GM12878 (cell line): ENCODE results near the gene ACAP2. TPM values are rescaled to one million over a fixed set of nuclear protein-coding genes. Genes with fewer than 3 reads are reported as not detected.

Source experiments
- ATAC-seq: fragments of 200-7000 bp; cut with Tn5 transposase; 3 replicates; pipeline ENCODE4 v1.9.1; 2020; ENCODE audit warnings: mild to moderate bottlenecking, moderate library complexity
- Bru-seq: library from RNA; stranded (reverse); fragments of 400-500 nt; gene quantifications from one replicate; lab custom pipeline; 2021; lab: Mats Ljungman, UMichigan
- BruChase-seq, 2 experiments: library from RNA; stranded (reverse); fragments of 400-500 nt; gene quantifications; one replicate each; lab custom pipeline; 2021; lab: Mats Ljungman, UMichigan
- BruUV-seq: library from RNA; stranded (reverse); fragments of 400-500 nt; replicated peaks from 2 replicates; lab custom pipeline; 2021; lab: Mats Ljungman, UMichigan
- CTCF ChIA-PET: fragments of 300-600 bp; sonication (Branson Sonifier 250); formaldehyde crosslinking; extraction: SDS; loops from one replicate; lab custom pipeline; 2021; ENCODE audit warnings: inconsistent platforms; lab: Yijun Ruan, JAX
- POLR2A ChIA-PET: fragments of 350-600 bp; formaldehyde crosslinking; extraction: SDS; loops from one replicate; lab custom pipeline; 2021; ENCODE audit warnings: inconsistent platforms; lab: Charles Lee
- RAD21 ChIA-PET: fragments of 300-600 bp; sonication (Branson Sonifier 250); formaldehyde crosslinking; loops from one replicate; lab custom pipeline; 2023; ENCODE audit warnings: antibody characterized with exemption; ENCODE audit not compliant: unreplicated experiment; lab: Charles Lee
- SMC1A ChIA-PET: fragments of 300-600 bp; sonication (Branson Sonifier 250); formaldehyde crosslinking; loops from one replicate; lab custom pipeline; 2023; ENCODE audit not compliant: unreplicated experiment, uncharacterized antibody; lab: Charles Lee
- DNase-seq: peaks from one replicate; pipeline ENCODE4 v3.0.0-alpha.2; 2011; ENCODE audit warnings: low read depth, low spot score
- FAIRE-seq: peaks from 3 replicates; lab custom pipeline; 2011; peaks lifted over from hg19 to GRCh38; lab: Jason Lieb, UNC
- H2AFZ ChIP-seq: 2 replicates; pipeline ENCODE4 v1.6.0; 2011; ENCODE audit warnings: low read depth, low read length, control low read depth; ENCODE audit not compliant: control insufficient read depth
- H3K27ac ChIP-seq: 2 replicates; pipeline ENCODE4 v1.5.1; 2011; ENCODE audit warnings: control low read depth; ENCODE audit not compliant: control insufficient read depth, insufficient read depth
- H3K27me3 ChIP-seq, 2 experiments: replicated peaks in 1 of 2; 2 replicates each; pipeline versions ENCODE4 v1.6.0 to v1.6.1; 2011; ENCODE audit warnings: low read length in 1 of 2; ENCODE audit not compliant: control insufficient read depth in 2 of 2, insufficient read depth in 2 of 2
- H3K36me3 ChIP-seq, 2 experiments: 2 replicates each; pipeline ENCODE4 v1.5.1; 2011; ENCODE audit warnings: low read length in 1 of 2; ENCODE audit not compliant: control insufficient read depth in 2 of 2, insufficient read depth in 2 of 2
- H3K4me1 ChIP-seq: 2 replicates; pipeline ENCODE4 v1.6.1; 2011; ENCODE audit warnings: mild to moderate bottlenecking, low read length, moderate library complexity, mixed read lengths; ENCODE audit not compliant: control insufficient read depth, insufficient read depth
- H3K4me2 ChIP-seq: 2 replicates; pipeline ENCODE4 v1.6.0; 2011; ENCODE audit warnings: control low read depth; ENCODE audit not compliant: control insufficient read depth, insufficient read depth
- H3K4me3 ChIP-seq: fragments of 200-600 bp; sonication (generic); 2 replicates; pipeline ENCODE4 v1.5.1; 2016
- H3K79me2 ChIP-seq: 2 replicates; pipeline ENCODE4 v1.6.0; 2011; ENCODE audit warnings: low read length; ENCODE audit not compliant: control insufficient read depth, insufficient read depth
- H3K9ac ChIP-seq: 2 replicates; pipeline ENCODE4 v1.8.0; 2011; ENCODE audit warnings: low read length, control low read depth, mixed read lengths; ENCODE audit not compliant: control insufficient read depth, insufficient read depth
- H3K9me3 ChIP-seq: replicated peaks from 3 replicates; pipeline ENCODE4 v1.5.1; 2011; ENCODE audit warnings: mild to moderate bottlenecking, low read length; ENCODE audit not compliant: control insufficient read depth, insufficient read depth
- H4K20me1 ChIP-seq: 2 replicates; pipeline ENCODE4 v1.6.0; 2011; ENCODE audit not compliant: control insufficient read depth, insufficient read depth
- ATF3 ChIP-seq: IDR thresholded peaks from 2 replicates; pipeline ENCODE4 v1.6.1; 2011; ENCODE audit warnings: low read depth, mild to moderate bottlenecking, low read length, moderate library complexity, borderline replicate concordance; ENCODE audit errors: extremely low read depth
- BHLHE40 ChIP-seq, 2 experiments: fragments of 450-650 bp in 1 of 2; IDR thresholded peaks; 2 replicates each; pipeline ENCODE4 v1.6.1; 2011 to 2017; ENCODE audit warnings: low read depth in 2 of 2, borderline replicate concordance in 1 of 2, improper control_type of control experiment in 1 of 2, low read length in 1 of 2, mild to moderate bottlenecking in 1 of 2
- CREM ChIP-seq: IDR thresholded peaks from 2 replicates; pipeline ENCODE4 v1.6.1; 2014; ENCODE audit warnings: antibody characterized with exemption, low read depth
- DPF2 ChIP-seq: fragments of 450-650 bp; IDR thresholded peaks from 2 replicates; pipeline ENCODE4 v1.6.1; 2017; ENCODE audit warnings: mild to moderate bottlenecking
- GABPA ChIP-seq: IDR thresholded peaks from 2 replicates; pipeline ENCODE4 v1.6.1; 2014; ENCODE audit warnings: antibody characterized with exemption, low read depth, mild to moderate bottlenecking, inconsistent platforms
- KLF5 ChIP-seq: fragments of 450-650 bp; IDR thresholded peaks from 2 replicates; pipeline ENCODE4 v1.6.1; 2014; ENCODE audit warnings: mild to moderate bottlenecking; ENCODE audit not compliant: partially characterized antibody
- MAX ChIP-seq: IDR thresholded peaks from 2 replicates; pipeline ENCODE4 v1.6.1; 2012; ENCODE audit warnings: low read depth, low read length, improper control_type of control experiment
- MYC ChIP-seq: IDR thresholded peaks from 2 replicates; pipeline ENCODE4 v1.6.1; 2011; ENCODE audit warnings: mild to moderate bottlenecking, low read length, moderate library complexity, inconsistent platforms; ENCODE audit not compliant: insufficient read depth, insufficient replicate concordance, insufficient read length, severe bottlenecking
- NR2F1 ChIP-seq: fragments of 450-650 bp; conservative IDR thresholded peaks from 2 replicates; pipeline ENCODE4 v1.6.1; 2017; ENCODE audit warnings: mild to moderate bottlenecking
- PML ChIP-seq: IDR thresholded peaks from 2 replicates; pipeline ENCODE4 v1.6.1; 2012; ENCODE audit warnings: low read length, inconsistent platforms
- TAF1 ChIP-seq: IDR thresholded peaks from 2 replicates; pipeline ENCODE4 v1.6.1; 2011; ENCODE audit warnings: mild to moderate bottlenecking, low read depth, low read length, borderline replicate concordance
- USF2 ChIP-seq: IDR thresholded peaks from 2 replicates; pipeline ENCODE4 v1.6.1; 2011; ENCODE audit warnings: low read depth, low read length, improper control_type of control experiment, borderline replicate concordance
- ZBTB33 ChIP-seq: fragments of 450-650 bp; IDR thresholded peaks from 2 replicates; pipeline ENCODE4 v1.6.1; 2017; ENCODE audit warnings: mild to moderate bottlenecking
- WGBS: methylation state at CpG from one replicate; pipeline ENCODE4 v1.1.6; 2016; ENCODE audit warnings: low lambda C conversion rate; ENCODE audit not compliant: insufficient replicate concordance, insufficient coverage; ENCODE audit errors: missing lambda C conversion rate; 5-methylcytosine and 5-hydroxymethylcytosine counted together
- in situ Hi-C: fragments of 300-500 bp; cut with MboI; formaldehyde crosslinking; loops from 9 replicates; pipeline ENCODE4 v1.14.3; 2018; ENCODE audit warnings: mixed read lengths
- intact Hi-C: fragments of 100-400 bp; cut with micrococcal nuclease; formaldehyde crosslinking; loops from one replicate; pipeline ENCODE4 v1.14.2; 2022; ENCODE audit not compliant: unreplicated experiment
- long read RNA-seq, 2 experiments: library from polyadenylated mRNA; unstranded; transcript quantifications; one replicate each; pipeline ENCODE4 v2.0.0, GENCODE V29; 2019 to 2020
- polyA minus RNA-seq, 3 experiments: library from RNA; depleted of rRNA, polyadenylated mRNA; stranded (reverse); fragments of >200 nt; gene quantifications; 2 replicates each; pipeline ENCODE4 v1.2.3, GENCODE V29; 2011
- polyA plus RNA-seq, 11 experiments: library from polyadenylated mRNA; depleted of rRNA in 4 of 11; unstranded in 6 of 11; stranded (reverse) in 5 of 11; fragments of >200 nt; fragmentation: Nextera tagmentation in 4 of 11; fragmentation: Illumina TruSeq in 1 of 11; extraction: Ambion mirVana in 4 of 11; extraction: Trizol in 1 of 11; gene quantifications; 1 replicate in 1 of 11; 2 replicates in 10 of 11; pipeline versions ENCODE4 v1.2.1 to v1.2.3, GENCODE V29; 2011 to 2016; ENCODE audit warnings: inconsistent platforms in 2 of 11, missing spikeins in 2 of 11, low read depth in 1 of 11
- total RNA-seq, 4 experiments: library from RNA; depleted of rRNA in 3 of 4; stranded (reverse); fragments of >200 nt in 3 of 4; fragmentation: Illumina TruSeq in 1 of 4; extraction: Trizol in 1 of 4; gene quantifications; 2 replicates each; pipeline versions ENCODE4 v1.2.1 to v1.2.3, GENCODE V29; 2013 to 2021

ACAP2 gene
- total RNA-seq (2013; cell fraction: nucleolus; rRNA removed): 185 and 202 TPM in 2 replicates
- total RNA-seq (2014; rRNA removed): 38.5 and 45.7 TPM in 2 replicates
- 44.9 and 48.9 TPM in 2 replicates for total RNA-seq (2014; rRNA removed; fragmentation: Illumina TruSeq; extraction: Trizol)
- 37.4 and 38.2 TPM in 2 replicates for total RNA-seq (2021)
- 10.1 TPM for polyA plus RNA-seq (2011; ENCODE audit: low read depth)
- 33.2 and 48.2 TPM in 2 replicates for polyA plus RNA-seq (2011; rRNA removed)
- polyA plus RNA-seq (2011; cell fraction: cytosol; rRNA removed): 10.9 and 11.5 TPM in 2 replicates
- 21.6 and 24.1 TPM in 2 replicates for polyA plus RNA-seq (2011; cell fraction: nucleus; rRNA removed)
- polyA plus RNA-seq (2012): 15.8 and 17.2 TPM in 2 replicates
- polyA plus RNA-seq (2014; fragmentation: Illumina TruSeq; extraction: Trizol): 26.0 and 33.3 TPM in 2 replicates
- polyA plus RNA-seq (2014; fragmentation: Nextera tagmentation; extraction: Ambion mirVana): 10 to 100 TPM in 1 of 2 experiments, 1 to 10 TPM in 1; 7.1 to 10.5 TPM
- polyA plus RNA-seq (2014; rRNA removed): 14.0 and 20.8 TPM in 2 replicates
- 10 to 100 TPM; 41.1 to 53.8 TPM for polyA plus RNA-seq (2016; fragmentation: Nextera tagmentation; extraction: Ambion mirVana)
- polyA minus RNA-seq (2011; rRNA and poly(A)+ RNA removed): 47.2 and 78.7 TPM in 2 replicates
- polyA minus RNA-seq (2011; cell fraction: cytosol; rRNA and poly(A)+ RNA removed): 27.2 and 27.7 TPM in 2 replicates
- polyA minus RNA-seq (2011; cell fraction: nucleus; rRNA and poly(A)+ RNA removed): 46.8 and 86.0 TPM in 2 replicates
- Bru-seq, nascent RNA: percentile 84 among the genes with signal in this experiment
- percentile 88 among the genes with signal in this experiment for BruChase-seq, experiment 1, labeled RNA remaining after a 6-hour chase
- BruChase-seq, experiment 2, labeled RNA remaining after a 2-hour chase: percentile 86 among the genes with signal in this experiment
- long read RNA-seq, experiment 1, full-length matches to known transcripts: 2 of 12 reads
- long read RNA-seq, experiment 1, partial matches to known transcripts: 8 of 12 reads
- long read RNA-seq, experiment 1, other reads (novel, unspliced or antisense): 2 of 12 reads
- long read RNA-seq, experiment 2, full-length matches to known transcripts: 8 of 81 reads
- long read RNA-seq, experiment 2, partial matches to known transcripts: 45 of 81 reads
- long read RNA-seq, experiment 2, other reads (novel, unspliced or antisense): 28 of 81 reads

GRCh38 chr3:195442573-195443390 is at the start of gene ACAP2:
Gene ACAP2 (minus strand): TSS chr3:195443020. CDS start chr3:195442847, 173 bp downstream.
- Histone ChIP-seq H3K27ac (peak within 1 kb of the TSS; percentile 82), H4K20me1 (no peaks in the 10 kb centered on the region), H3K4me3 (peak within 1 kb of the TSS; percentile 89), H3K9ac (peak within 1 kb of the TSS; percentile 88), H3K9me3 (no peaks in the 10 kb centered on the region), H3K79me2 (peaks cover 49% of the 10 kb centered on the region), H3K36me3 (no peaks in the 10 kb centered on the region), H3K4me1 (peaks cover 7% of the 10 kb centered on the region), H3K27me3 (no peaks in the 10 kb centered on the region), H3K4me2 (peak within 1 kb of the TSS; percentile 93), H2AFZ (peak within 1 kb of the TSS; percentile 97)
- under 1% methylated on average over 88 of the region's 106 CpGs for WGBS
- ChIA-PET CTCF (interaction anchor here (1.4 to 7.0 kb wide), 3 partner anchors 48 to 173 kb away, joined by 3 to 51 read pairs (median 3); partner anchors contain the start of gene XXYLT1), POLR2A (interaction anchor here (0.7 to 3.7 kb wide), 9 partner anchors 35 to 292 kb away, joined by 3 to 29 read pairs (median 5); no protein-coding TSS in a partner anchor), SMC1A (interaction anchor here (0.7 to 5.3 kb wide), 5 partner anchors 12 to 172 kb away, joined by 3 to 63 read pairs (median 4); partner anchors contain the start of gene XXYLT1), RAD21 (interaction anchor here (0.6 to 5.0 kb wide), 4 partner anchors 28 to 460 kb away, joined by 3 to 49 read pairs (median 21); partner anchors contain the start of gene XXYLT1)
- no TSS peak for BruUV-seq
- intact Hi-C loops (loop anchor here (2.0 to 5.0 kb wide), 3 partner anchors 48 to 172 kb away; partner anchors contain the start of gene XXYLT1), in situ Hi-C loops (loop anchor here (10.0 kb wide), 1 partner anchor 768 kb away; the partner anchor contains the start of gene LSG1)
- FAIRE-seq (peak; percentile 89), ATAC-seq (peak; percentile 93), DNase-seq (peak; percentile 93)
- TF ChIP-seq CREM (peak; percentile 56; the same call in 1 of the 2 replicates), DPF2 (peak; percentile 100), ZBTB33 (no peak), USF2 (peak; percentile 84), ATF3 (peak; percentile 33; the same call in 1 of the 2 replicates), NR2F1 (peak; percentile 59), PML (peak; percentile 86; the same call in 1 of the 2 replicates), GABPA (peak; percentile 63), MYC (no peak), BHLHE40 (IDR thresholded peaks at IDR 0.05; ENCODE audit: borderline replicate concordance in 1 of 2, low read depth in 2 of 2, low read length in 1 of 2) (peak; percentile 88 to 96), MAX (peak; percentile 70; the same call in 1 of the 2 replicates), KLF5 (peak; percentile 93), TAF1 (peak; percentile 85)
